GM19324 (cell line): ENCODE data around the gene ALOX12B.
"Not testable (repeated sequence)": the region's sequence is repeated elsewhere in the genome, so short reads cannot be mapped to it uniquely, and the experiment has no call there.

ENCODE experiments used
- ATAC-seq: cut with Tn5 transposase; IDR thresholded peaks from one replicate; pipeline ENCODE4 v1.9.1; 2021; ENCODE audit warnings: mild to moderate bottlenecking, moderate library complexity; ENCODE audit not compliant: unreplicated experiment, low FRiP score

ALOX12B gene

GRCh38 chr17:8048236-8048635, 39.3 kb downstream of the ALOX12B start:
- no peak for ATAC-seq

GRCh38 chr17:8047769-8048110, 39.8 kb downstream of the ALOX12B start:
- ATAC-seq, result no peak

DNA sequence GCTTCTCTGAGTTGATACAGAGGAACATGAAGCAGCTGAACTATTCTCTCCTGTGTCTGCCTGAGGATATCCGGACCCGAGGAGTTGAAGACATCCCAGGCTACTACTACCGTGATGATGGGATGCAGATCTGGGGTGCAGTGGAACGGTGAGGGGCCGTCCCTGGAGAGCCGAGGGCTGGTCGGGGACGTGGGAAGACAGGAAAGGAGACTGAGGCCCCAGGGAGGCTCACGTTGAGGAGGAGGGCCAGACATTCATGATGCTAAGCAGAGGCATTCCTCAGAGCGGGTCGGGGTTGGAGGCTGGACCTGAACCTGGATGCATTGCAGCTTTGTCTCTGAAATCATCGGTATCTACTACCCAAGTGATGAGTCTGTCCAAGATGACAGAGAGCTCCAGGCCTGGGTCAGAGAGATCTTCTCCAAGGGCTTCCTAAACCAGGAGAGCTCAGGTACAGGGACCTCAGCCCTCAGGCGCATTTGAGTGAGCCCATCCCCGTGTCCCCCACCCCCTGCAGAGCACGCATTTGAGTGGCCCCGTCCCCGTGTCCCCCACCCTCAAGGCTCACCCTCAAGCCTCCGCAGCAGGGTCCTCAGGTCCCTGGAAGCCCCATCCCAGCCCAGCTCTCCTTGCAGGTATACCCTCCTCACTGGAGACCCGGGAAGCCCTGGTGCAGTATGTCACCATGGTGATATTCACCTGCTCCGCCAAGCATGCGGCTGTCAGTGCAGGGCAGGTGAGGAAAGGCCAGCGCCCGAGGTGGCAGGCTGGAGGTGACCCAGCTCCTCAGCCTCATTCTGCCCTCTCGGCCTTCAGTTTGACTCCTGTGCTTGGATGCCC, 40.4 kb downstream of the ALOX12B start:
- ATAC-seq, result no peak

- no peak for ATAC-seq
These were observed 41.1 kb downstream of the ALOX12B start for GRCh38 chr17:8046306-8046928.

DNA sequence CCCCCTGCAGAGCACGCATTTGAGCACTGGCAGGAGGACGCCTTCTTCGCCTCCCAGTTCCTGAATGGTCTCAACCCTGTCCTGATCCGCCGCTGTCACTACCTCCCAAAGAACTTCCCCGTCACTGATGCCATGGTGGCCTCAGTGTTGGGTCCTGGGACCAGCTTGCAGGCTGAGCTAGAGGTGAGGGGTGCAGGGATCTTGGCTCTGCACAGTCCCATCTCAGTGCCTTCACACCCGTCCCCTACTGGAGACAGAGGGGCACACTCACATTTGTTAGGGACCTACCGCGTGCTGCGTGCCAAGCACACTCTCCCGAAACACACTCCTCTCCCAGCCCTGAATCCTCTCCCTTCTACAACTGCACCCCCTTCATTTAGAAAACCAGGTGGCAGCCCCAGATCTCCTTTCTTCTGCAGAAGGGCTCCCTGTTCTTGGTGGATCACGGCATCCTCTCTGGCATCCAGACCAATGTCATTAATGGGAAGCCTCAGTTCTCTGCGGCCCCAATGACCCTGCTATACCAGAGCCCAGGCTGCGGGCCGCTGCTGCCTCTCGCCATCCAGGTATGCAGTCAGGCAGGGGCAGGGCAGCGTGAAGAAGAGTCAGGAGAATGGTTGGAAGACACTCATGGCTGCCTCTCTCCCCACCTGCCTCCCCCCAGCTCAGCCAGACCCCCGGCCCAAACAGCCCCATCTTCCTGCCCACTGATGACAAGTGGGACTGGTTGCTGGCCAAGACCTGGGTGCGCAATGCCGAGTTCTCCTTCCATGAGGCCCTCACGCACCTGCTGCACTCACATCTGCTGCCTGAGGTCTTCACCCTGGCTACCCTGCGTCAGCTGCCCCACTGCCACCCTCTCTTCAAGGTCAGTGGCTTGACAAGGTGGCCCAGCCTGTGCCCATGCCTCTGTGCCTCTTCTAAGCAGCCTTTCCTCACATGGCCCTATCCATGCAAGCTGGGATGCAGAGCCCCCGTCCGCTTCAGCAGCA, 42.4 kb downstream of the ALOX12B start:
- no peak for ATAC-seq

DNA sequence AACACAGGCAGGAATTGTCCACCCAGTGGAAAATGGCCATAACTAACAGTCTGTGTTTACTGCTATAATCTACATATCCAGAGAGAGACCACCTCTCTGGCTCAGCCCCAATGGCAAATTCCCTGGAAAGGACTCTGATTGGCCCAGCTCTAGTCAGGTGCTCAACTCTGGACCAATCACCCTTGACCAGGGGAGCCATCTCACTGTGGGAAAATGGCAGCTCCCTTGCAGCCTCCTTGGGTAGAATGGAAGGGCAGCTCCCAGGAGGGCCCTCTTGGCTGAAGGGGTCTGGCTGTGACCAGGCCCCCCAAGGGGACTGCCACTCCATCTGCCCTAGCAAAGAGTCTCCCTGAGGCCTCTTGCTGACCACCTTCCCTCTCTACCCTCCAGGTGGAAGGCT, 45.5 kb downstream of the ALOX12B start:
- ATAC-seq, result no peak

DNA sequence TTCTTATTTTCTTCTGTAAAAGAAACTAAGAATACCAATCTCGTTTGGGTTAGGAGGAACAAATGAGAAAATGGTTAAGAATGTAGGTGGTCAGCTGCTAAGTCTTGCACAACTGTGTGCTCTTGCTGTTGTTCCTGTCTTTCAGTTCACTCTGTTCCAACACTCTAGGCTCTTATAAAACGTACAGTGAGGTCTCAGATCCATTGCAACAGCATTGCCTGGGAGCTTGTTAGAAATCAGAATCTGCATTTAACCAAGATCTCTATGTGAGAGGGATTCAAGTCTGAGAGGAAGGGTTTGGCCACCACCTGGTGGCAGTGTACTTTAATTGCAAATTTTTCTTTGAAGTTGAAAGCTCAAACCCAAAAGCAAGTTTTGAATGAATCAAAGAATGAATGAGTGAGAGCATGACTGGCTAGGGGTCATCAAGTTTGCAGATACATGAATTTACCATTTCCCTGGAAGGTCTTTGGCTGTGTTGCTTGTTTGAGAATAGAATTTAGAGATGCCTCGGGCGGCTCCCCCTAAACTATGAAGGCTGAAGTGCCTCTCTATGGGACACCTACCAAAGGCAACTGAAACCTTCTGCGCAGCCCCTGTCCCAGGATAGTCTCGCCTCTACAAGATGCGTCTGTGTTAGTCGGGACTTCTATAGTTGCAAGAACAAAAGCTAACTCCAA, 46.1 kb downstream of the ALOX12B start:
- no peak for ATAC-seq

DNA sequence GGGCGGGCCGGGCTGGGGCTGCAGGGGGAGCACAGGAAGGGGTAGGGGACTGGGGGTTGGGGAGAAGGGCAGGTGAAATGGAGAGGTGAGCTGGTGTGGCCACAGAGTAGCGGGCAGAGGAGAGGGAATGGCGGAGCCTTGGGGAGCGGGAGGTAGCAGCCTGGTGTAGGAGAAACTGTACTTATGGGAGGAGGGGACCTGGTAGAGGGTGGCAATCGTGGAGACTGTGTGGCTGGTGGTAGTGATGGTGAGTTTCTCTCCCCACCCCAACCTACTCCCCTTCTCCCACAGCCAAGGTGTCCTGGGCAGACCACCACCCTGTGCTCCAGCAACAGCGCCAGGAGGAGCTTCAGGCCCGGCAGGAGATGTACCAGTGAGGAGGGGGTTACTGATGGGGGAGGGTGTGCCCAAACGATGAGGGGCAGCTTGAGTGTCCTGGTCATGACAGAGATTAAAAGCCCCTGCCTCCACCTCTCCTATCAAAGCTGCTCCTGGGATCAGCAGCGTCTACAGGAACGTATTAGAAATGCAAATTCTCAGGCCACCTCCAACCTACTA, 47.8 kb downstream of the ALOX12B start:
- no peak for ATAC-seq

DNA sequence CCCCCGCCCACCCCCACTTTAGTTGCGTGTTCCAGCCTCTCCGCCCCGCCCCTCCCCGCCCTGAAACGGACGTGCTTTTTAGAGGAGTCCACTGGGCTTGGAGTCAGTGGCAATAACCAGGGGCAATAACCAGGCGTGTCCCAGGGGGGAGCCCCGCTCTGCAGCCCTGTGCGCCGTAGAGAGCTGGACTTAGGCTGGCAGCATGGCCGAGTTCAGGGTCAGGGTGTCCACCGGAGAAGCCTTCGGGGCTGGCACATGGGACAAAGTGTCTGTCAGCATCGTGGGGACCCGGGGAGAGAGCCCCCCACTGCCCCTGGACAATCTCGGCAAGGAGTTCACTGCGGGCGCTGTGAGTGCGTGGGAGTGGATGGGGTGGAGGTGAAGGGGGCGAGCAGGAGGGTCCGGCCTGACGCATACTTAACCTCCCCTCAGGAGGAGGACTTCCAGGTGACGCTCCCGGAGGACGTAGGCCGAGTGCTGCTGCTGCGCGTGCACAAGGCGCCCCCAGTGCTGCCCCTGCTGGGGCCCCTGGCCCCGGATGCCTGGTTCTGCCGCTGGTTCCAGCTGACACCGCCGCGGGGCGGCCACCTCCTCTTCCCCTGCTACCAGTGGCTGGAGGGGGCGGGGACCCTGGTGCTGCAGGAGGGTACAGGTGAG, 48.4 kb downstream of the ALOX12B start, which contains the start of gene ALOX15B:
ALOX15B (plus strand) TSS at position 106 of the 657 bp plus-strand sequence; CDS start at position 203, 97 bp downstream.
- no peak for ATAC-seq

GRCh38 chr17:8032442-8032841, 55.1 kb downstream of the ALOX12B start:
- no peak for ATAC-seq

DNA sequence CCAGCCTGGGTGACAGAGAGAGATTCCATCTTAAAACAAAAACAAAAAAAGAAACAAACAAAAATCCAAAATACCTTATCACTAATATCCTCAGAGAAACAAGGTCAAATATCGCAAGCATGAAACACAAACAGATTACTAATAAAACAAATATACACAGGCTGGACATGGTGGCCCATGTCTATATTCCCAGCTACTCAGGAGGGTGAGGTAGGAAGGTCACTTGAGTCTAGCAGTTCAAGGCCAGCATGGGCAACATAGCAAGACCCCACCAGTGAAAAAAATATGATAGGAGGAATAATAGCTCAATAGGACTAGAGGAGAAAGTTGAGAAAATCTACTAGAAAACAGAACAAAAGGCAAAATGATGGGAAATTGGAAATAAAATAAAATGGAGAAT, 55.6 kb downstream of the ALOX12B start:
- no peak for ATAC-seq

- no peak for ATAC-seq
These were observed 56.3 kb downstream of the ALOX12B start for GRCh38 chr17:8031261-8031661.

DNA sequence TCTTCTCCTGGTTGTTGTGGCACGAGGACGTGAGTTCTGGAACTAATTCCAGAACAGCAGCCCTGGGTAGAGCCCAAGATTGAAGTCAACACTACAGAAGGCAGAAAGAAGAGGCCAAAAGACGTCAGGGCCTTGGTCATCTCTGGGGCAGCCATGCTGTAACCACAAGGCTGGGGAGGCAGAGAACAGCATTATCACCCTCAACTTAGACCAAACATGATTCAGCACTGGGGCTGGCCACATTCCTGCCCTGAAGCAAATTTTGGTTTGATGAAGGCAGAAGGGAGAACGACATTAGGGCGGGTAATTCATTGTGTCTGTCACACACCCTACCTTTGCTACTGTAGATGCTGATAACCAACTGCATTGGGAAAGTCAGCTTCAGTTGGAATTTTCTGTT, 58.4 kb downstream of the ALOX12B start:
- ATAC-seq, result no peak

- ATAC-seq, result no peak
These were observed 62.2 kb downstream of the ALOX12B start for GRCh38 chr17:8025176-8025911.

GRCh38 chr17:8024161-8024560, 63.4 kb downstream of the ALOX12B start:
- not testable (repeated sequence) for ATAC-seq
